HG02885 (cell line): ENCODE data around the gene EARS2.
"Not testable (repeated sequence)": the region's sequence is repeated elsewhere in the genome, so short reads cannot be mapped to it uniquely, and the experiment has no call there.

Source experiments
- ATAC-seq: cut with Tn5 transposase; IDR thresholded peaks from one replicate; pipeline ENCODE4 v1.9.1; 2021; ENCODE audit warnings: mild to moderate bottlenecking; ENCODE audit not compliant: unreplicated experiment, poor library complexity

The EARS2 gene

GRCh38 chr16:23485841-23486240 lies 71.3 kb downstream of the EARS2 start:
- no peak for ATAC-seq

GRCh38 chr16:23485257-23485614 lies 71.9 kb downstream of the EARS2 start:
- no peak for ATAC-seq

DNA sequence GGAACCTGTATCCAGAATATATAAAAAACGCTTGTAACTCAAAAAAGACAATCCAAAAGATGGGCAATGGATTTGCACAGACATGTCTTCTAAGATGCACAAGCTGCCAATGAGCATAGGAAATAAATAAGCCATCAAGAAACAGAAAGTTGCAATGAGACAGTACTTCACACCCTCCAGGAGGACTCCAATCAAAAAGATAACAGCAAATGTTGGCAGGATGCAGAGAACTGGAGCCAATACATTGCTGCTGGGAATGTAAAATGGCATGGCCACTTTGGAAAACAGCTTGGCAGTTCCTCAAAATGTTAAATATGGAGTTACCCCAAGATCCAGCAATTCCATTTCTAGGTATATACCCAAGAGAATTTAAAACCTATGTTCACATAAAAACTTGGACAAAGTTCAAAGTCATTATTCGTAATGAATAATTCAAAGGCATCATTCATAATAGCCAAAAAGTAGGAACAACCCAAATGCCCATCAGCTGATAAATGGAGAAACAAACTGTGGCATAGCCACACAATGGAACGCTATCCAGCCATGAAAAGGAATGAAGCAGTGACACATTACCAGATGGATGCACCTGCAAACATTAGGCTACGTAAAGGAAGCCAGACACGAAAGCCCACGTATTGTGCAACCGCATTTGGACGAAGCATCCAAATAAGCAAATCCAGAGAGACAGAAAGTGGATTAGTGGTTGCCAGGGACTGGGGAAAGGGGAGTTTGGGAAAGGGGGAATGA lies 72.5 kb downstream of the EARS2 start:
- no peak for ATAC-seq

DNA sequence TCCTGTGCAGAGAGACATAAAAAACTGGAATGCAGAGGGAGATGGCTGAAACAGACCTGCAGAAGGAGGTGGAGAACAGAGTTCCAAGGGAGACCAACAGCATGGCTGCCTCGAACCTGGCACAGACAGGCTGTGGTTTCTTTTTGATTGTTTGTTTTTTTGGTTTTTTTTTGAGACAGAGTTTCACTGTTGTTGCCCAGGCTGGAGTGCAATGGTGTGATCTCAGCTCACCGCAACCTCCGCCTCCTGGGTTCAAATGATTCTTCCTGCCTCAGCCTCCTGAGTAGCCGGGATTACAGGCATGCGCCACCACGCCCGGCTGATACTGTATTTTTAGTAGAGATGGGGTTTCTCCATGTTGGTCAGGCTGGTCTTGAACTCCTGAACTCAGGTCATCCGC lies 73.7 kb downstream of the EARS2 start:
- not testable (repeated sequence) for ATAC-seq

GRCh38 chr16:23482778-23483177 lies 74.4 kb downstream of the EARS2 start:
- ATAC-seq = no peak

DNA sequence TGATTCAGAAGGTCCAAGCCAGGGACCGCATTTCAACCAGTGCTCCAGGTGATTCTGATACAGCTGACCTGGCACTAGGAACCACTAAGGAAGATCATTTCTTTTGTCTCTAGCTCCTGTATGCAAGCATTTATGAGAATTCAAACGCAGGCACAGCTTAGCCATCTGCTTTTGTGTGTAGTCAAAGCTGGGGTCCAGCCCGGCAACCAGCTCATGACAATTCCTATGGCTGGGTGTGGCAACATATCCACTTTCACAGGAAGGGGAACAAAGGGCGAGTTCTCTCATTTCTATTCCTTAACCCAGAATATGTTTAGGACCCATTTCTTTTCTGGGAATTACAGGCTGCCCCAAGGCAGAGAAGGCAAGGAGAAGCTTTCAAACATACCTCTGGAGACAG lies 76.9 kb downstream of the EARS2 start:
- no peak for ATAC-seq

DNA sequence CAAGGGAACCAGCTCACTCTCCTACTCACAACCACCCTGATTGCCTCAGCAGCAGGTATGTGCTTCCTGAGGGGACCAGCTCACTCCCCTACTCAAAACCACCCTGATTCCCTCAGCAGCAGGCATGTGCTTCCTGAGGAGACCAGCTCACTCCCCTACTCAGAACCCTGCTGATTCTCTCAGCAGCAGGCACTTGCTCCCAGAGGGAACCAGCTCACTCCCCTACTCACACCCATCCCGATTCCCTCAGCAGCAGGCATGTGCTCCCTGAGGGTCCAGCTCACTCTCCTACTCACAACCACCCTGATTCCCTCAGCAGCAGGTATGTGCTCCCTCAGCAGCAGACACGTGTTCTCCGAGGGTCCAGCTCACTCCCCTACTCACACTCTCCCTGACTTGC lies 78.0 kb downstream of the EARS2 start:
- no peak for ATAC-seq

DNA sequence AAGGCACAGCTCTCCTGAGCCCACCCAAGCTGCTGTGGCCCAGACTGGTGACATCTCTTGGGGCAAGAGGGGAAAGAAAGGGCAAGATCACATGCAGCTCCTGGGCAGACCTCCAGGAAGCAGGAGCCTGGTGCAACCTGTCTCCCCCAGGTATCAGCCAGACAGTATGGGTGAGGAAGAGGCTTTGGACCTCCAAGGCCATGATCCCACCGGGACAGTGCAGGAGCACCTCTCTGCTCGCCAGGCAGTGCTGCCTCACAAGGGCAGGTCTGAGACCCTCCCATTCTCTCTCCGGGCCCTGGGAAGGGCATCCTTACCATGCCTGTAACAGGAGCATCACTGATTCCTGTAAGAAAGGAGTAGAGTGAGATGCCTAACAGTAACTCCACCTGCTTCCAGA lies 78.6 kb downstream of the EARS2 start:
- ATAC-seq = no peak

DNA sequence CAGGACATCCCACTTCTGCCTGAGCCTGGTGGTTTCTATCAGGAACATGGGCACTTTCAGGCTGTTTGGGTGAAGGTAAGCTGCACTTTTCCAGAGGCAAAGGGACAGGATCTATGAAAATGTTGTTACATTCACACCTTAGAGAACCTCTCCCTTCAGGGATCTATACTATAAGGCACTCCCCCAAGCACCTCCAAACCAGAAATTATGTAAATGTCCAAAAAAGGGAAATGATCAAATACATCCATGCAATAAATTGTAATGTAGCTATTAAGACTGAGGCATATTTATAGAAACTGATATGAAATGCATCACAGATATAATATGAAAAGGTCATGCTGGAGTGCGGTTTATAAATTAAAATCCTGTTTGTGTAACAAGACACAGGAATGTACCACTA lies 80.9 kb downstream of the EARS2 start:
- no peak for ATAC-seq
